ENCODE data around the gene SEMA4A. TPM values are rescaled to one million over a fixed set of nuclear protein-coding genes. Genes with fewer than 3 reads are reported as not detected.

The SEMA4A gene
- total and polyA plus RNA-seq, 9 of the 15 experiments (the other 6 are each of a cell fraction or from before 2014, with no cell fraction given), result 0.04 to 1.7 (median 0.45) TPM

GRCh38 chr1:156193488-156194299 is 40.3 kb downstream of the SEMA4A start, which contains the start of gene SLC25A44 (continued):
- TF ChIP-seq CEBPG (CRISPR knock-in tag; IDR thresholded peaks at IDR 0.05), result no peak
- TF ChIP-seq CEBPG (tag; conservative IDR thresholded peaks at IDR 0.05 in 1 of 2, IDR thresholded peaks at IDR 0.05 in 1 of 2), result no peak
- peak in 1 of 2 experiments; percentile 13; a peak in 1 of 4 replicates for TF ChIP-seq MLLT1 (IDR thresholded peaks at IDR 0.05)
- 0 out of 2 replicates have a peak, but pooled peaks have one; percentile 59 for TF ChIP-seq ELF2 (CRISPR knock-in tag; IDR thresholded peaks at IDR 0.05)
- no peak for TF ChIP-seq ZMIZ1 (IDR thresholded peaks at IDR 0.05; ENCODE audit: low read depth in 2 of 2, low read length in 2 of 2)
- TF ChIP-seq ZBTB49 (CRISPR knock-in tag; IDR thresholded peaks at IDR 0.05; ENCODE audit: borderline replicate concordance), result no peak
- TF ChIP-seq ELK3 (CRISPR knock-in tag; IDR thresholded peaks at IDR 0.05), result no peak
- TF ChIP-seq TRIM25 (IDR thresholded peaks at IDR 0.05; ENCODE audit: borderline replicate concordance), result no peak
- no peak for TF ChIP-seq BRF1 (IDR thresholded peaks at IDR 0.05; ENCODE audit: borderline replicate concordance, extremely low read depth, insufficient read length)
- TF ChIP-seq NFYB (IDR thresholded peaks at IDR 0.05; ENCODE audit: extremely low read depth, insufficient read length), result peak; percentile 64
